Measurements from ENCODE around the gene ADO. TPM values are rescaled to one million over a fixed set of nuclear protein-coding genes. Genes with fewer than 3 reads are reported as not detected.

ADO gene
- total RNA-seq, 6 experiments from 2014 or later = 13.7 to 19.2 (median 16.5) TPM

DNA sequence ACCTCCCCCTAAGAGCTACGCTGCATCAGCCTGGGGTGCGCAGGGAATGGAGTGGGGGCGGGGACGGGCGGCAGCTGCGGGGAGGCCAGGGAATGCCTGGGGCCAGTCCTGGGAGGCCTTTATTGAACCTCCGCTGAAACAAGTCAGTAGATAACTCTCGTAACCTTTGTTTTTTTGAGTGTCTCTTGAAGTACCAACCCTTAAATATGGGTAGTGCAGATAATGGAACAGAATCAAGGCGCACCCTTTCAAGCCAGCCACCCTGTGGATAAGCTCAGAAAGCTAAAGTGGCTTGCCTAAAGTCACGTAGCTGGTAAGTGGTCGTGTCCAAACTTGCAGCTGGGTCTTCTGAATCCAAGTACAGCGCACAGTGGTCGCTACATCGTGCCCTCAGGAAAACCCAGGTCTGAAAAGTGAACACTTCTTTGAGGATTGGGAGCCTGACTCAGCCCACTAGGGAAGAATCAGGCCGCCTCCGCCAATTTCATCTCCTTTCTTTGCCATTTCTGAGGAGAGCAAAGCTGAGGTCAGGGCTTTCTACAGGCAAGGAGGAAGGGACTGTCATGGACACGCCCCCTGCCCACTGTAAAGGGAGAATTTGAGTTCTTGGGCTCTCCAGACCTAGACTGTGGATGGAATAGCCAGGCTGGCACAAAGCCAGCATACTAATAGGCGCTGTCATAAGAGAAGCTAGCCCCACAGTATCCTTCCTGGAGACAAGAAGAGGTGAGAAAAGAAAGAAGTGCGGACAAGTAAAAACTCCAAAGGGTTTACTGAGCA is 14.8 kb downstream of the ADO start:
- Mint-ChIP-seq H3K4me3 (no peak overlapping the region), H3K27ac (no peak overlapping the region), H3K36me3 (ENCODE audit: low read depth) (no peaks in the 10 kb centered on the region), H3K27me3 (ENCODE audit: insufficient read depth) (peaks cover 32% of the 10 kb centered on the region), H3K4me1 (ENCODE audit: low read depth) (peaks cover 32% of the 10 kb centered on the region), H3K9me3 (no peaks in the 10 kb centered on the region)
- no peak for DNase-seq
- no peak for TF ChIP-seq CTCF (IDR thresholded peaks at IDR 0.05)

DNA sequence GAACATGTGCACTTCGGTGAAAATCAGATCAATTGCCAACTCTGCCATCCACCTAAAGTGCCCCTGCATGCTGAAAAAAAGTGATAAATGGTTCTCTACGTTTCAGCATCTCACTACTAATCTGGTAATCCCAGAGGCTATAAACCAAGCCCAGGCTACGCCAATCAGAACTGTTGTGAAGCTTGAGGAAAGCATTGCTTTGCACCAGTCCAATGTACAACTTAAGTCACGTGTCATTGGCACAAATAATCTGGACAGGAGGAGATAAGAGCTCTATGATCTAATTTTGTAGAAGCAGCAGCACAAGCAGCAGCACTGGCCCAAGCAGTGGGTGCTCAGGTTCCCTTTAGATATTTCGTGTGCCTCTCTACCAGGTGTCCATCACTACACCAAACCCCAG is 16.1 kb downstream of the ADO start:
- H3K36me3 Mint-ChIP-seq (ENCODE audit: low read depth) = no peaks in the 10 kb centered on the region
- DNase-seq = no peak
- H3K27ac Mint-ChIP-seq = no peak overlapping the region
- H3K9me3 Mint-ChIP-seq = no peaks in the 10 kb centered on the region
- H3K4me1 Mint-ChIP-seq (ENCODE audit: low read depth) = peaks cover 26% of the 10 kb centered on the region
- H3K4me3 Mint-ChIP-seq = no peak overlapping the region
- no peak for TF ChIP-seq CTCF (IDR thresholded peaks at IDR 0.05)
- peaks cover 26% of the 10 kb centered on the region for H3K27me3 Mint-ChIP-seq (ENCODE audit: insufficient read depth)

DNA sequence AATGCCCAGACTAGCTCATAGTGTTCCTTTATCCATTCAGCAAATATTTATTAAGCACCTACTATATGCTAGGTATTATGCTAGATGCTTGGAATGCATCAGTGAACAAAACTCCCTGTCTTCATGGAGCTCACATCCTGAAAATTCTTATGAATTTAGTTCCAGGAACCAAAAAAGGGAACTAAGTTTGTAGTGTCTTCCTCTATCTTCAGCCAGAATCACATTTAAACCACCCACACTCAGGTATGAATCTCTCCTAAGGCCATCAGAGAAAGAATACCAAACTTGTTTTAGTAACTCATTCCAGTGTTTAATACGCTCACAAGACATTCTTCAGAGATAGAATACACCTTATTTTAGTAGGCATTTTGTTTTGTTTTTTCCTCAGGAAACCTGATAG is 21.8 kb downstream of the ADO start:
- Mint-ChIP-seq H3K4me3 (no peak overlapping the region), H3K9me3 (no peaks in the 10 kb centered on the region), H3K27ac (no peak overlapping the region), H3K4me1 (ENCODE audit: low read depth) (peaks cover 8% of the 10 kb centered on the region), H3K36me3 (ENCODE audit: low read depth) (no peaks in the 10 kb centered on the region), H3K27me3 (ENCODE audit: insufficient read depth) (peaks cover 7% of the 10 kb centered on the region)
- DNase-seq = no peak
- TF ChIP-seq CTCF (IDR thresholded peaks at IDR 0.05) = no peak

DNA sequence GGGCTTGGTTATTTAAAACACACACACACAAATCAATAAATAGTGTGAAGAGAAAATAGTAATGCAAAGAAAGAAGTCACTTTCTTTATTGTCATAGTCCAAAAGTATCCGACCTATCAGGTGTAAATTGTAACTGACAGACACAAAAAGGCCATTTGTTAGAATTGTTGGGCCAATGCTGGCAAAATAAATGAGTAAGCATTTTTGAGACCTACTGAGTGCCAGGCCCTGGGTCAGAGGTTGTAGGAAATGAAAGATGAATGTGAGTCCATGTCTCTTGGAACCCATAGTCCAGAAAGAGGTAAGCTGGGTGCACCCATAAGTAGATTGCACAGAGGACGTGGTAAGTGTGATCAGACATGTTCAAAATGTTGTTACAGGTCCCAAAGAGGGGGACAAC is 25.1 kb downstream of the ADO start:
- Mint-ChIP-seq H3K36me3 (ENCODE audit: low read depth) (no peaks in the 10 kb centered on the region), H3K27ac (no peak overlapping the region), H3K4me1 (ENCODE audit: low read depth) (peaks cover 14% of the 10 kb centered on the region), H3K4me3 (no peak overlapping the region), H3K27me3 (ENCODE audit: insufficient read depth) (peaks cover 4% of the 10 kb centered on the region), H3K9me3 (peaks cover 4% of the 10 kb centered on the region; the same call in 1 of the 2 replicates)
- DNase-seq = no peak
- no peak for TF ChIP-seq CTCF (IDR thresholded peaks at IDR 0.05)

- H3K36me3 Mint-ChIP-seq (ENCODE audit: low read depth) = no peaks in the 10 kb centered on the region
- H3K27me3 Mint-ChIP-seq (ENCODE audit: insufficient read depth) = peaks cover 4% of the 10 kb centered on the region
- no peak for TF ChIP-seq CTCF (IDR thresholded peaks at IDR 0.05)
Measured at GRCh38 chr10:62830679-62831078, 26.2 kb downstream of the ADO start.

More at GRCh38 chr10:62830679-62831078, 26.2 kb downstream of the ADO start:
- Mint-ChIP-seq H3K9me3 (peaks cover 4% of the 10 kb centered on the region; the same call in 1 of the 2 replicates), H3K4me3 (no peak overlapping the region), H3K27ac (no peak overlapping the region), H3K4me1 (ENCODE audit: low read depth) (peaks cover 14% of the 10 kb centered on the region)
- DNase-seq = no peak

Data from HFFc6 (cell line).